Transverse colon (tissue), 4 donors: Measurements from ENCODE around the gene CARMIL3. TPM values are rescaled to one million over a fixed set of nuclear protein-coding genes. Genes with fewer than 3 reads are reported as not detected.

Source experiments
- DNase-seq: peaks from one replicate; pipeline ENCODE4 v3.0.0-alpha.2; 2019
- H3K27ac ChIP-seq, 4 donors: fragments of 200-600 bp; sonication (generic); 2 replicates each; pipeline ENCODE4 v1.5.1; 2016 to 2018; ENCODE audit warnings: inconsistent platforms in 4 of 4
- H3K27me3 ChIP-seq: fragments of 200-600 bp; sonication (generic); 2 replicates; pipeline ENCODE4 v1.5.1; 2017; ENCODE audit warnings: inconsistent platforms
- H3K36me3 ChIP-seq, 4 donors: fragments of 200-600 bp; sonication (generic); 2 replicates each; pipeline ENCODE4 v1.5.1; 2017 to 2019; ENCODE audit warnings: inconsistent platforms in 4 of 4
- H3K4me1 ChIP-seq, 4 donors: fragments of 200-600 bp; sonication (generic); 2 replicates each; pipeline ENCODE4 v1.5.1; 2017 to 2020; ENCODE audit warnings: inconsistent platforms in 4 of 4
- H3K4me3 ChIP-seq, 4 donors: fragments of 200-600 bp; sonication (generic); 1 replicate in 1 of 4; 2 replicates in 3 of 4; pipeline versions ENCODE4 v1.5.1 to v1.6.1; 2017 to 2019; ENCODE audit warnings: inconsistent platforms in 4 of 4
- H3K9me3 ChIP-seq, 2 donors: fragments of 200-600 bp; sonication (generic); 2 replicates each; pipeline ENCODE4 v1.5.1; 2017 to 2019; ENCODE audit warnings: inconsistent platforms in 2 of 2
- EP300 ChIP-seq: sonication (generic); formaldehyde crosslinking; IDR thresholded peaks from one replicate; pipeline ENCODE4 v1.6.1; 2017; ENCODE audit warnings: antibody characterized with exemption, low read depth
- POLR2A ChIP-seq: fragments of 450-650 bp; IDR thresholded peaks from one replicate; pipeline ENCODE4 v1.6.1; 2016; ENCODE audit warnings: antibody characterized with exemption, mild to moderate bottlenecking, moderate library complexity
- POLR2AphosphoS5 ChIP-seq, 3 donors: sonication (generic); formaldehyde crosslinking; IDR thresholded peaks; one replicate each; pipeline ENCODE4 v1.6.1; 2016; ENCODE audit warnings: antibody characterized with exemption in 3 of 3
- WGBS, 2 donors: methylation state at CpG; one replicate each; pipeline ENCODE4 v1.1.5; 2018; ENCODE audit warnings: low coverage in 1 of 2; 5-methylcytosine and 5-hydroxymethylcytosine counted together
- in situ Hi-C, 4 donors: fragments of 200-750 bp; cut with MboI; loops; one replicate each; pipeline versions ENCODE4 v1.15.0 to v1.15.1; 2017; ENCODE audit warnings: low sequenced_read_pairs in 3 of 4, low pct_ligation_motif_present in 1 of 4, low pct_unique_long_range_greater_than_20kb in 1 of 4
- intact Hi-C: fragments of 100-400 bp; cut with DNase I; formaldehyde crosslinking; loops from one replicate; pipeline ENCODE4 v1.15.1; 2023; ENCODE audit warnings: low total_unique reads
- total RNA-seq, 4 donors: library from RNA; depleted of rRNA; stranded (reverse); fragments of >200 nt; gene quantifications; one replicate each; pipeline ENCODE4 v1.1.0, GENCODE V29; 2016
- TF ChIP-seq, protein P1 (sequence below), 5 experiments: fragments of 200-600 bp in 3 of 5; fragments of 450-650 bp in 2 of 5; sonication (generic) in 3 of 5; IDR thresholded peaks; 1 replicate in 2 of 5; 2 replicates in 3 of 5; pipeline ENCODE4 v1.5.1; 2016 to 2017; ENCODE audit warnings: antibody characterized with exemption in 5 of 5, inconsistent platforms in 3 of 5, mild to moderate bottlenecking in 2 of 5, moderate library complexity in 1 of 5

The CARMIL3 gene
- total RNA-seq, 4 donors from 2014 or later: 0.20 to 4.1 (median 3.0) TPM

DNA sequence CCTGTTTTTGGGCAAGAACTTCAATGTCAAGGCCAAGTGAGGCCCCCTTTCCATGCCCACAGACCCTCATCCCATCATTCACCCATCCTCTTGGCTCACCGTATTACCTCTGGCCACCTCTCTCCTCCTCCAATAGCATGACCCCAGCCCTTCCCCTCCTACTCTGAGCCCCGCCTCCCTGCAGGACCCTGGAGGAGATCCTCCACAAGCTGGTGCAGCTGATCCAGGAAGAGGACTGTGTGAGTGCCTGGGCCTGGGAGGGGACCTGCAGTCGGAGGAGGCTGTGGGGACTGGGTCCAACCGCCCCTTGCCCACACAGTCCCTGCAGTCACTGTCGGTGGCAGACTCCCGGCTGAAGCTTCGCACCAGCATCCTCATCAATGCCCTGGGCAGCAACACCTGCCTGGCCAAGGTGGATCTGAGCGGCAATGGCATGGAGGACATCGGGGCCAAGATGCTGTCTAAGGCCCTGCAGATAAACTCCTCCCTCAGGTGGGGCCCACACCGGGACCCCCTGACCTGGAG lies 7.2 kb downstream of the CARMIL3 start:
- no peak for DNase-seq
- H3K4me3 ChIP-seq: no peak overlapping the region
- H3K4me1 ChIP-seq: peaks cover 0 to 19% (median 9%) of the 10 kb centered on the region in 4 donors
- no peaks in the 10 kb centered on the region for H3K36me3 ChIP-seq
- in situ Hi-C loops: loop anchor here in 1 of 4 donors (5.0 kb wide), 1 partner anchor 33 kb away; the partner anchor contains the start of gene PCK2
- H3K27ac ChIP-seq: no peak overlapping the region
- no peaks in the 10 kb centered on the region for H3K9me3 ChIP-seq
- intact Hi-C loops: no loop called here
- no peaks in the 10 kb centered on the region for H3K27me3 ChIP-seq
- TF ChIP-seq POLR2A (no peak), EP300 (no peak)
- 83 to 88% methylated on average over 1 to 10 of the region's 10 CpGs for WGBS, 2 donors

DNA sequence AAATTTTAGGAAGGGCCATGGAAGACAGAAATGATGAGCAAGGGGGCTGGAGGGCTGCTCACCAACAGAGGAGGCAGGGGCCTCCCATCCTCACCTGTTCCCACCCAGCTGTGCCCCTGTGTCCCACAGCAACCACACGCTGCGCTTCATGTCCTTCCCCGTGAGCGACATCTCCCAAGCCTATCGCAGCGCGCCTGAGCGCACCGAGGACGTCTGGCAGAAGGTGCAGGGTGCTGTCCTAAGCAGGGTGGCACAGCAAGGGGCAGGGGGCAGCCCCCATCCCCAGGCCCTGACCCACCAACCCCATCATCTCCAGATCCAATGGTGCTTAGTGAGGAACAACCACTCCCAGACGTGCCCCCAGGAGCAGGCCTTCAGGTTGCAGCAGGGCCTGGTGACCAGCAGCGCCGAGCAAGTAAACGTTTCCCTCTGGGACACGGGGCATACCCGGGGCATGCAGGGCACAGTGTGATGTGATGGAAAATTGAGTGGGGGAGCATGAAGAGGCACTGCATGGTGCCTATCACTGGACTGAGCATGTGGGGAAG lies 8.1 kb downstream of the CARMIL3 start:
- DNase-seq: no peak
- intact Hi-C loops (loop anchor here (5.0 kb wide), 1 partner anchor 47 kb away; no protein-coding TSS in a partner anchor), in situ Hi-C loops (loop anchor here in 1 of 4 donors (5.0 kb wide), 1 partner anchor 32 kb away; the partner anchor contains the start of gene PCK2)
- no peak for TF ChIP-seq POLR2AphosphoS5 (IDR thresholded peaks at IDR 0.05)
- TF ChIP-seq EP300: no peak
- TF ChIP-seq, protein P1, sequence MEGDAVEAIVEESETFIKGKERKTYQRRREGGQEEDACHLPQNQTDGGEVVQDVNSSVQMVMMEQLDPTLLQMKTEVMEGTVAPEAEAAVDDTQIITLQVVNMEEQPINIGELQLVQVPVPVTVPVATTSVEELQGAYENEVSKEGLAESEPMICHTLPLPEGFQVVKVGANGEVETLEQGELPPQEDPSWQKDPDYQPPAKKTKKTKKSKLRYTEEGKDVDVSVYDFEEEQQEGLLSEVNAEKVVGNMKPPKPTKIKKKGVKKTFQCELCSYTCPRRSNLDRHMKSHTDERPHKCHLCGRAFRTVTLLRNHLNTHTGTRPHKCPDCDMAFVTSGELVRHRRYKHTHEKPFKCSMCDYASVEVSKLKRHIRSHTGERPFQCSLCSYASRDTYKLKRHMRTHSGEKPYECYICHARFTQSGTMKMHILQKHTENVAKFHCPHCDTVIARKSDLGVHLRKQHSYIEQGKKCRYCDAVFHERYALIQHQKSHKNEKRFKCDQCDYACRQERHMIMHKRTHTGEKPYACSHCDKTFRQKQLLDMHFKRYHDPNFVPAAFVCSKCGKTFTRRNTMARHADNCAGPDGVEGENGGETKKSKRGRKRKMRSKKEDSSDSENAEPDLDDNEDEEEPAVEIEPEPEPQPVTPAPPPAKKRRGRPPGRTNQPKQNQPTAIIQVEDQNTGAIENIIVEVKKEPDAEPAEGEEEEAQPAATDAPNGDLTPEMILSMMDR (IDR thresholded peaks at IDR 0.05): no peak
- no peak for TF ChIP-seq POLR2A
- H3K9me3 ChIP-seq: no peaks in the 10 kb centered on the region
- no peak overlapping the region for H3K4me3 ChIP-seq
- WGBS, 2 donors: 87% methylated on average over 16 of the region's 16 CpGs; no CpG with 5 or more reads in 1 of the 2 donors
- H3K4me1 ChIP-seq: peaks cover 0 to 19% (median 9%) of the 10 kb centered on the region in 4 donors
- no peaks in the 10 kb centered on the region for H3K27me3 ChIP-seq
- H3K36me3 ChIP-seq: no peaks in the 10 kb centered on the region
- H3K27ac ChIP-seq: no peak overlapping the region

DNA sequence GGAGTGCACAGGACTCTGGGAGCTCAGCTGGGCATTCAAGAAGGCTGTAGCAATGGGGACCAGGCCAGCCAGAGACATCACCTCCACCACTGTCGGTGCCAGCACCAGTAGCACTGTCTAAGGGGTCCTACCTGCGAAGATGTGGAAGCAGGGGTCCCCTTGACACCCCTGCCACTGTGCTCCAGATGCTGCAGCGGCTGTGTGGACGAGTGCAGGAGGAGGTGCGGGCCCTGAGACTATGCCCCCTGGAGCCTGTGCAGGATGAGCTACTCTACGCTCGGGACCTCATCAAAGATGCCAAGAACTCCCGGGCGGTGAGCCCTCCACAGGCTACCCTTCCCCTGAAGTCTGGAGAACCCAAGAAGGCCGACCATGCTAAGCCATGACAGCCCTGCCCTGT lies 8.6 kb downstream of the CARMIL3 start:
- TF ChIP-seq, protein P1 (IDR thresholded peaks at IDR 0.05): no peak
- TF ChIP-seq EP300: no peak
- no peak for TF ChIP-seq POLR2A
- no peak for TF ChIP-seq POLR2AphosphoS5 (IDR thresholded peaks at IDR 0.05)
- DNase-seq: no peak

DNA sequence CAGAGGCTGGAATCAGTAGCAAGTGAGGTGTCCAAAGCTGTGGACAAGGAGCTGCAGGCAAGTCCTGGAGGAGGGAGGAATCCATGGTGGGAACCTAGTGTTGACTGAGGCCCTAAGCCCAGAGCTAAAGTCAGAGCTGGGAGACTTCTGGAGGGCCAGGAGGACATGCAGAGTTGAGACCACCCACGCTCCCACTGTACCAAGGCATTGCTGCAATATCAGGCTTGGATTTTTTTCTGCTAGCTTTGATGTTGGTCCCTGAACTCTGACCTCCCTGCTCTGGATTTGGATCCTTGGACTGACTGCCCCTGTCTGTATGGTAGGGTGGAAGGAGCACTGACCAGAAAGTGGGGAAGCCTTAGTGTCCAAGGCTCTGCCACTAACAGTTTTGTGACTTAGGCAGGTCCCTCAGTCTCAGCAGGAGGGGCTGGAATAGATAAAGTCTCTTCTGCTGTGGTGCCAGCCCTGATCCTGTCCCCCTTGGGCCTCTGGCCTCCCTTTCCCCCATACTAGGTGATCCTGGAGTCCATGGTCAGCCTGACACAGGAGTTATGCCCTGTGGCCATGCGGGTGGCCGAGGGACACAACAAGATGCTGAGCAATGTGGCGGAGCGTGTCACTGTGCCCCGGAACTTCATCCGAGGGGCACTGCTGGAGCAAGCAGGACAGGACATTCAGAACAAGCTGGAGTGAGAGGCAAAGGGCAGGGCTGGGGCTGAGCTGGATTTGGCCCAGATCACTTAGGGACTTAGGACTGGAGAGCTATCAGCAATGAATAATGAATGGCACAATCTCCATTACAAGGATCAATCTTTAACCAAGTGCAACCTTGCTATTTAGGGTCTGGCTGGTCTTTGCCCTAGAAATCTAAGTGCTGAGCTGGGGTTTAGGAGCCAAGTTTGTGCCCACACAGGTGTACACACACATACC lies 9.4 kb downstream of the CARMIL3 start:
- no peak for TF ChIP-seq POLR2AphosphoS5 (IDR thresholded peaks at IDR 0.05)
- TF ChIP-seq EP300: no peak
- TF ChIP-seq, protein P1 (IDR thresholded peaks at IDR 0.05): no peak
- TF ChIP-seq POLR2A: no peak
- in situ Hi-C loops (no loop called here), intact Hi-C loops (loop anchor here (5.0 kb wide), 1 partner anchor 46 kb away; no protein-coding TSS in a partner anchor)
- H3K4me1 ChIP-seq: peaks cover 0 to 22% (median 11%) of the 10 kb centered on the region in 4 donors
- H3K36me3 ChIP-seq: no peaks in the 10 kb centered on the region
- H3K9me3 ChIP-seq: no peaks in the 10 kb centered on the region
- H3K4me3 ChIP-seq: no peak overlapping the region
- no peak overlapping the region for H3K27ac ChIP-seq
- 90 to 91% methylated on average over 4 to 7 of the region's 7 CpGs for WGBS, 2 donors
- DNase-seq: peak; percentile 34
- H3K27me3 ChIP-seq: no peaks in the 10 kb centered on the region

More for the DNA sequence above, 8.6 kb downstream of the CARMIL3 start:
- Histone ChIP-seq H3K9me3 (no peaks in the 10 kb centered on the region), H3K27me3 (no peaks in the 10 kb centered on the region), H3K4me1 (peaks cover 0 to 19% (median 9%) of the 10 kb centered on the region in 4 donors), H3K27ac (no peak overlapping the region), H3K36me3 (no peaks in the 10 kb centered on the region), H3K4me3 (no peak overlapping the region)
- in situ Hi-C loops (no loop called here), intact Hi-C loops (loop anchor here (5.0 kb wide), 1 partner anchor 47 kb away; no protein-coding TSS in a partner anchor)
- WGBS, 2 donors: 85% methylated on average over 10 of the region's 10 CpGs; no CpG with 5 or more reads in 1 of the 2 donors
